H1 (cell line): Measurements from ENCODE around the gene WNT1. TPM values are rescaled to one million over a fixed set of nuclear protein-coding genes. Genes with fewer than 3 reads are reported as not detected.

Experiments
- CTCF ChIA-PET: fragments of 300-600 bp; sonication (Branson Sonifier 250); formaldehyde crosslinking; loops from one replicate; lab custom pipeline; 2021; ENCODE audit not compliant: partially characterized antibody; lab: Charles Lee
- POLR2A ChIA-PET: fragments of 300-600 bp; sonication (Branson Sonifier 250); formaldehyde crosslinking; loops from one replicate; lab custom pipeline; 2021; ENCODE audit warnings: inconsistent platforms; ENCODE audit not compliant: partially characterized antibody; lab: Charles Lee
- DNase-seq, 2 experiments: peaks; one replicate each; pipeline versions ENCODE4 v3.0.0 to v3.0.0-alpha.2; 2010 to 2022; ENCODE audit warnings: low spot score in 2 of 2, low read depth in 1 of 2, mixed read lengths in 1 of 2
- FAIRE-seq: peaks from 2 replicates; lab custom pipeline; 2011; peaks lifted over from hg19 to GRCh38; lab: Jason Lieb, UNC
- H2AFZ ChIP-seq: 2 replicates; pipeline ENCODE4 v1.8.1; 2012; ENCODE audit warnings: low read length, inconsistent platforms
- H2AK5ac ChIP-seq: 2 replicates; pipeline ENCODE4 v1.6.1; 2013; ENCODE audit warnings: low read depth, low read length
- H2BK120ac ChIP-seq: replicated peaks from 2 replicates; pipeline ENCODE3; 2013; ENCODE audit warnings: low read depth, low read length, inconsistent platforms
- H2BK12ac ChIP-seq: 2 replicates; pipeline ENCODE4 v1.6.1; 2013; ENCODE audit warnings: low read depth, low read length
- H2BK15ac ChIP-seq: 2 replicates; pipeline ENCODE4 v1.6.1; 2013; ENCODE audit warnings: low read length
- H2BK20ac ChIP-seq: 2 replicates; pipeline ENCODE4 v1.6.1; 2013; ENCODE audit warnings: low read length
- H2BK5ac ChIP-seq: 2 replicates; pipeline ENCODE4 v1.6.1; 2013; ENCODE audit warnings: low read depth, low read length
- H3K14ac ChIP-seq: 2 replicates; pipeline ENCODE4 v1.6.1; 2013; ENCODE audit warnings: inconsistent platforms; ENCODE audit not compliant: insufficient read length
- H3K18ac ChIP-seq: 2 replicates; pipeline ENCODE4 v1.6.1; 2013; ENCODE audit warnings: low read length; ENCODE audit errors: extremely low read depth
- H3K23ac ChIP-seq: 2 replicates; pipeline ENCODE4 v1.6.1; 2013; ENCODE audit warnings: inconsistent platforms; ENCODE audit not compliant: insufficient read length
- H3K23me2 ChIP-seq: 2 replicates; pipeline ENCODE4 v1.6.1; 2013; ENCODE audit warnings: low read depth, low read length
- H3K27ac ChIP-seq: 2 replicates; pipeline ENCODE4 v1.6.1; 2011; ENCODE audit warnings: low read depth, low read length, inconsistent platforms
- H3K27me3 ChIP-seq, 4 experiments: replicated peaks in 1 of 4; 1 replicate in 1 of 4; 2 replicates in 3 of 4; pipeline versions ENCODE4 v1.6.1 to v1.8.1; 2011 to 2013; ENCODE audit warnings: low read length in 3 of 4, mild to moderate bottlenecking in 3 of 4, inconsistent platforms in 2 of 4, mixed read lengths in 2 of 4, moderate library complexity in 1 of 4; ENCODE audit not compliant: control insufficient read depth in 3 of 4, insufficient read depth in 3 of 4; ENCODE audit errors: extremely low read depth in 1 of 4
- H3K36me3 ChIP-seq, 4 experiments: 2 replicates each; pipeline versions ENCODE4 v1.6.1 to v1.8.1; 2011 to 2013; ENCODE audit warnings: mild to moderate bottlenecking in 4 of 4, low read length in 3 of 4, moderate library complexity in 2 of 4, control low read depth in 1 of 4, inconsistent platforms in 1 of 4; ENCODE audit not compliant: insufficient read depth in 4 of 4, control insufficient read depth in 2 of 4
- H3K4ac ChIP-seq: replicated peaks from 2 replicates; pipeline ENCODE3; 2013; ENCODE audit warnings: low read length, low read depth, mixed read lengths, inconsistent platforms; ENCODE audit not compliant: insufficient read length
- H3K4me1 ChIP-seq, 4 experiments: replicated peaks in 1 of 4; 1 replicate in 1 of 4; 2 replicates in 3 of 4; pipeline versions ENCODE4 v1.6.1 to v1.8.1; 2011 to 2013; ENCODE audit warnings: low read length in 3 of 4, inconsistent platforms in 2 of 4, mixed read lengths in 1 of 4; ENCODE audit not compliant: insufficient read depth in 4 of 4, control insufficient read depth in 3 of 4
- H3K4me2 ChIP-seq, 2 experiments: 2 replicates each; pipeline versions ENCODE4 v1.6.1 to v1.8.1; 2011 to 2013; ENCODE audit warnings: low read depth in 2 of 2, low read length in 2 of 2, control low read depth in 1 of 2, inconsistent platforms in 1 of 2, mild to moderate bottlenecking in 1 of 2; ENCODE audit not compliant: insufficient read depth in 1 of 2
- H3K4me3 ChIP-seq, 4 experiments: fragments of 200-600, 300-600 bp in 1 of 4; sonication (generic), shearing (Covaris generic), sonication (Bioruptor Twin) in 1 of 4; 2 replicates each; pipeline versions ENCODE4 v1.5.1 to v1.8.1; 2011 to 2016; ENCODE audit warnings: low read length in 4 of 4, low read depth in 3 of 4, control low read depth in 2 of 4, inconsistent platforms in 2 of 4, mild to moderate bottlenecking in 2 of 4, mixed read lengths in 1 of 4, moderate library complexity in 1 of 4; ENCODE audit not compliant: insufficient read depth in 2 of 4; ENCODE audit errors: extremely low read depth in 1 of 4
- H3K56ac ChIP-seq: replicated peaks from 2 replicates; pipeline ENCODE3; 2013; ENCODE audit warnings: low read depth, mild to moderate bottlenecking, mixed read lengths, low read length, inconsistent platforms; ENCODE audit not compliant: insufficient read length
- H3K79me1 ChIP-seq: 2 replicates; pipeline ENCODE4 v1.6.1; 2013; ENCODE audit warnings: low read depth, low read length, control low read depth
- H3K79me2 ChIP-seq, 2 experiments: 2 replicates each; pipeline versions ENCODE4 v1.6.1 to v1.8.1; 2012 to 2013; ENCODE audit warnings: low read length in 2 of 2, mild to moderate bottlenecking in 2 of 2, inconsistent platforms in 1 of 2; ENCODE audit not compliant: insufficient read depth in 2 of 2, control insufficient read depth in 1 of 2
- H3K9ac ChIP-seq, 4 experiments: replicated peaks in 1 of 4; 1 replicate in 1 of 4; 2 replicates in 3 of 4; pipeline versions ENCODE4 v1.6.1 to v1.8.1; 2011 to 2013; ENCODE audit warnings: low read depth in 3 of 4, low read length in 3 of 4, control low read depth in 2 of 4, mild to moderate bottlenecking in 2 of 4, moderate library complexity in 2 of 4, inconsistent platforms in 1 of 4; ENCODE audit errors: extremely low read depth in 1 of 4
- H3K9me3 ChIP-seq, 2 experiments: 2 replicates each; pipeline versions ENCODE4 v1.6.1 to v1.8.1; 2012 to 2013; ENCODE audit warnings: mild to moderate bottlenecking in 2 of 2, moderate library complexity in 2 of 2, control low read depth in 1 of 2, inconsistent platforms in 1 of 2, low read depth in 1 of 2, low read length in 1 of 2, mixed read lengths in 1 of 2; ENCODE audit not compliant: insufficient read depth in 2 of 2
- H4K20me1 ChIP-seq, 2 experiments: replicated peaks in 1 of 2; 2 replicates each; pipeline versions ENCODE3 to v1.8.1; 2011 to 2013; ENCODE audit warnings: inconsistent platforms in 2 of 2, low read length in 2 of 2, mild to moderate bottlenecking in 1 of 2; ENCODE audit not compliant: insufficient read depth in 2 of 2, control insufficient read depth in 1 of 2
- H4K5ac ChIP-seq: 2 replicates; pipeline ENCODE4 v1.6.1; 2013; ENCODE audit warnings: low read length, low read depth, mixed read lengths, inconsistent platforms; ENCODE audit not compliant: insufficient read length
- H4K8ac ChIP-seq: 2 replicates; pipeline ENCODE4 v1.8.0; 2013; ENCODE audit warnings: mild to moderate bottlenecking, moderate library complexity, low read length, inconsistent platforms; ENCODE audit not compliant: insufficient read depth; ENCODE audit errors: extremely low read depth
- H4K91ac ChIP-seq: replicated peaks from 2 replicates; pipeline ENCODE3; 2013; ENCODE audit warnings: low read length, mixed read lengths, inconsistent platforms; ENCODE audit not compliant: insufficient read length
- BCL11A ChIP-seq, 2 experiments: IDR thresholded peaks; one replicate each; pipeline ENCODE4 v1.6.1; 2011; ENCODE audit warnings: low read depth in 2 of 2, low read length in 2 of 2, mild to moderate bottlenecking in 2 of 2
- BRCA1 ChIP-seq: IDR thresholded peaks from 2 replicates; pipeline ENCODE4 v1.6.1; 2012; ENCODE audit warnings: low read depth, low read length, improper control_type of control experiment
- CBX5 ChIP-seq: fragments of 300-800, 300-1000 bp; sonication (generic); IDR thresholded peaks from 2 replicates; pipeline ENCODE4 v1.7.1; 2016; ENCODE audit warnings: antibody characterized with exemption, low read length, low read depth
- EGR1 ChIP-seq: IDR thresholded peaks from 2 replicates; pipeline ENCODE4 v1.6.1; 2011; ENCODE audit warnings: low read depth, low read length, borderline replicate concordance
- GTF2F1 ChIP-seq: IDR thresholded peaks from 2 replicates; pipeline ENCODE4 v1.6.1; 2012; ENCODE audit warnings: low read depth, low read length, improper control_type of control experiment, borderline replicate concordance
- HDAC6 ChIP-seq: IDR thresholded peaks from one replicate; pipeline ENCODE4 v1.7.1; 2012; ENCODE audit warnings: low read depth, mild to moderate bottlenecking, inconsistent platforms, low read length, moderate library complexity
- NRF1 ChIP-seq: IDR thresholded peaks from 2 replicates; pipeline ENCODE4 v1.6.1; 2011; ENCODE audit warnings: mild to moderate bottlenecking, low read depth, low read length, improper control_type of control experiment
- POLR2AphosphoS5 ChIP-seq: IDR thresholded peaks from 2 replicates; pipeline ENCODE4 v1.6.1; 2011; ENCODE audit warnings: low read depth, low read length
- RBBP5 ChIP-seq: IDR thresholded peaks from 2 replicates; pipeline ENCODE4 v1.7.1; 2012; ENCODE audit warnings: low read depth, mild to moderate bottlenecking, inconsistent platforms, low read length, moderate library complexity, borderline replicate concordance
- SIX5 ChIP-seq: IDR thresholded peaks from 2 replicates; pipeline ENCODE4 v1.6.1; 2011; ENCODE audit warnings: mild to moderate bottlenecking, low read depth, low read length
- TAF7 ChIP-seq: optimal IDR thresholded peaks from 2 replicates; pipeline ENCODE3; 2011; ENCODE audit warnings: low read depth, mild to moderate bottlenecking, inconsistent platforms, low read length, moderate library complexity, borderline replicate concordance
- TBP ChIP-seq: IDR thresholded peaks from 2 replicates; pipeline ENCODE4 v1.6.1; 2011; ENCODE audit warnings: low read depth, low read length, improper control_type of control experiment
- YY1 ChIP-seq: IDR thresholded peaks from 2 replicates; pipeline ENCODE4 v1.6.1; 2011; ENCODE audit warnings: low read depth, mild to moderate bottlenecking, low read length
- WGBS, 2 experiments: shearing (Covaris generic) in 1 of 2; methylation state at CpG; one replicate each; pipeline versions ENCODE4 v1.1.6 to v1.1.7; 2013 to 2015; ENCODE audit warnings: low lambda C conversion rate in 2 of 2, mixed read lengths in 2 of 2, inconsistent platforms in 1 of 2, low coverage in 1 of 2, missing lambda C conversion rate in 1 of 2; ENCODE audit not compliant: insufficient replicate concordance in 2 of 2, insufficient coverage in 1 of 2, insufficient read length in 1 of 2; ENCODE audit errors: extremely low coverage in 1 of 2, missing lambda C conversion rate in 1 of 2; 5-methylcytosine and 5-hydroxymethylcytosine counted together
- polyA plus RNA-seq, 7 experiments: library from polyadenylated mRNA; depleted of rRNA in 3 of 7; stranded (reverse) in 5 of 7; unstranded in 2 of 7; fragments of >200 nt in 5 of 7; fragments of 200-250 nt in 2 of 7; gene quantifications; 1 replicate in 5 of 7; 2 replicates in 1 of 7; 4 replicates in 1 of 7; pipeline versions ENCODE4 v1.2.1 to v1.2.3, GENCODE V29; 2011 to 2013; ENCODE audit warnings: missing spikeins in 2 of 7, mixed read lengths in 2 of 7
- total RNA-seq: library from RNA; stranded (reverse); fragmentation: NEBNext Ultra II Directional; extraction: Animal tissue kit (Norgen Biotek cat#: 25700); gene quantifications from 2 replicates; pipeline ENCODE4 v1.2.1, GENCODE V29; 2021

The WNT1 gene
- total and polyA plus RNA-seq, 2 of the 8 experiments (the other 6 are each of a cell fraction or from before 2014, with no cell fraction given): not detected

DNA sequence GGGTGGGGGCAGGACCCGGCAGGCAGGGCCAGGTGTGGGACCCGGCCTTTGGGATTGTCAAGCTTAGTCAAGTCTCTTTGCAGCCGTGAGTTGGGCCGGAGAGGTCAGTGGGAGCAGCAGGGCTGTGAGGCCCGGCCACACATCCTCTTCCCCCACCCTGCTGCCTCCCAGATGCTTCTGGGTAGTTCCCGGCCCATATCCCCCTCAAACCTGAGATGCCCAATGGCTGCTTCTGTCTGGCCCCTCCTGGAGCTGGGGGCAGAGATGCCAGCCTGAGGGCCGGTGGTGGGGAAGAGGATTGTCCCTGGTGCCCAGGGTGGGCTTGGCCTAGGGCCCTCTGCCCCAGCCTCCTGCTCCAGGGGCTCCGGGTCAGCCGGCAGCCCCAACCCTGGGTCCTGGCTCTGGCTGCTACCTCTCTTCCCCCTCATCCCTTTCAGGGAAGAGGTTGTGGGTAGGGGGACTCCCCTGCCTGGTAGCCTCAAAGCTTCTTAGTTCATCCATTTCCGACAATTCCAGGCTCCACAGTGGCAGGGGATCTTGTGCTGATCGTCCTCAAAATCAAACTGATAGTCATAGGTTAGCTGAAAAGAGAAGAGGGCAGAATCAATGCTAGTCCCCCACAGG, 43.3 kb downstream of the WNT1 start:
- POLR2A ChIA-PET: interaction anchor here (0.6 to 22.2 kb wide), 4 partner anchors 19 to 39 kb away, joined by 3 to 339 read pairs (median 10); partner anchors contain the start of genes DDN and KMT2D
- Histone ChIP-seq H3K4me3 (no peak overlapping the region), H3K18ac (no peak overlapping the region), H3K9ac (no peak overlapping the region), H4K20me1 (peaks cover 3 to 5% of the 10 kb centered on the region in 2 experiments), H3K4ac (no peak overlapping the region), H3K23me2 (peaks cover 8% of the 10 kb centered on the region), H2BK15ac (no peak overlapping the region), H3K27ac (no peak overlapping the region), H2AFZ (no peak overlapping the region), H3K14ac (no peak overlapping the region), H2BK5ac (no peak overlapping the region), H3K36me3 (peaks cover 13 to 49% (median 36%) of the 10 kb centered on the region in 4 experiments; a peak in 7 of 8 replicates), H4K5ac (no peak overlapping the region), H4K8ac (0 out of 2 replicates have a peak overlapping the region, but pooled peaks have one; percentile 10), H4K91ac (no peak overlapping the region), H3K23ac (no peak overlapping the region), H2BK20ac (no peak overlapping the region), H3K56ac (no peak overlapping the region), H3K9me3 (no peaks in the 10 kb centered on the region), H3K4me1 (peaks cover 0 to 6% (median 1%) of the 10 kb centered on the region in 4 experiments; a peak in 4 of 7 replicates), H2AK5ac (no peak overlapping the region), H3K4me2 (no peak overlapping the region), H3K27me3 (no peaks in the 10 kb centered on the region), H2BK12ac (no peak overlapping the region), H3K79me1 (no peaks in the 10 kb centered on the region; the same call in 1 of the 2 replicates), H2BK120ac (no peak overlapping the region), H3K79me2 (no peaks in the 10 kb centered on the region)
- FAIRE-seq: no peak
- no peak for TF ChIP-seq TAF7
- TF ChIP-seq CBX5: no peak
- TF ChIP-seq YY1: no peak
- TF ChIP-seq SIX5: no peak
- TF ChIP-seq BCL11A (IDR thresholded peaks at IDR 0.05; ENCODE audit: low read depth in 2 of 2, low read length in 2 of 2): no peak
- no peak for TF ChIP-seq RBBP5
- TF ChIP-seq POLR2AphosphoS5: no peak
- TF ChIP-seq BRCA1: no peak
- TF ChIP-seq HDAC6: no peak
- TF ChIP-seq NRF1: no peak
- no peak for TF ChIP-seq TBP
- no peak for TF ChIP-seq GTF2F1
- TF ChIP-seq EGR1: no peak
- WGBS, 2 experiments: 92% methylated on average over 8 of the region's 11 CpGs; no CpG with 5 or more reads in 1 of the 2 experiments
- DNase-seq: no peak
- CTCF ChIA-PET: interaction anchor here (1.1 to 4.9 kb wide), 7 partner anchors 10 to 43 kb away, joined by 5 to 34 read pairs (median 23); partner anchors contain the start of gene DDN
